ENCODE results near the gene PLOD1.

- TF ChIP-seq CTCF (conservative IDR thresholded peaks at IDR 0.05; ENCODE audit: low read depth, low read length), result peak; percentile 32; the same call in 1 of the 2 replicates
- no peak for TF ChIP-seq EZH2 (IDR thresholded peaks at IDR 0.05; ENCODE audit: borderline replicate concordance, low read depth, low read length, poor library complexity, severe bottlenecking)
Observed at GRCh38 chr1:12014141-12014991, 79.8 kb downstream of the PLOD1 start.

Data from A673 (cell line).